Measurements from ENCODE around the gene DCDC2C.

- TF ChIP-seq CTCF (IDR thresholded peaks at IDR 0.05; ENCODE audit: borderline replicate concordance, extremely low read depth, low read length, poor library complexity, severe bottlenecking) (no peak), EZH2 (IDR thresholded peaks at IDR 0.05; ENCODE audit: borderline replicate concordance, low read depth, low read length, severe bottlenecking) (no peak)
These were observed 164.1 kb downstream of the DCDC2C start for GRCh38 chr2:3867469-3867868.
